AG04450 (cell line): Measurements from ENCODE around the gene CAMK4. TPM values are rescaled to one million over a fixed set of nuclear protein-coding genes. Genes with fewer than 3 reads are reported as not detected.

Experiments used
- CTCF ChIA-PET: fragments of 300-600, 350-600 bp; formaldehyde crosslinking; extraction: SDS; loops from one replicate; lab custom pipeline; 2022; ENCODE audit warnings: antibody characterized with exemption, inconsistent platforms; lab: Charles Lee
- POLR2A ChIA-PET: fragments of 350-600 bp; formaldehyde crosslinking; extraction: SDS; loops from one replicate; lab custom pipeline; 2021; ENCODE audit warnings: antibody characterized with exemption, inconsistent platforms; lab: Yijun Ruan, JAX
- DNase-seq: peaks from one replicate; pipeline ENCODE4 v3.0.0-alpha.2; 2011; ENCODE audit warnings: low read depth, low spot score
- H3K27ac ChIP-seq: one replicate; pipeline ENCODE4 v1.5.1; 2012; ENCODE audit warnings: low read depth, low read length, control low read depth
- H3K27me3 ChIP-seq: one replicate; pipeline ENCODE4 v1.6.0; 2012; ENCODE audit warnings: low read length; ENCODE audit not compliant: control insufficient read depth, insufficient read depth
- H3K4me3 ChIP-seq: 2 replicates; pipeline ENCODE4 v1.5.1; 2011; ENCODE audit warnings: mild to moderate bottlenecking, low read depth, low read length, control low read depth
- H3K9me3 ChIP-seq: 2 replicates; pipeline ENCODE4 v1.5.1; 2012; ENCODE audit warnings: low read length; ENCODE audit not compliant: control insufficient read depth, insufficient read depth
- CTCF ChIP-seq: IDR thresholded peaks from 2 replicates; pipeline ENCODE4 v1.5.1; 2011; ENCODE audit warnings: low read depth, low read length, control low read depth, inconsistent platforms
- polyA plus RNA-seq: library from polyadenylated mRNA; depleted of rRNA; stranded (reverse); fragments of >200 nt; gene quantifications from 2 replicates; pipeline ENCODE4 v1.2.3, GENCODE V29; 2011

Gene CAMK4
- polyA plus RNA-seq, 1 experiment: 3.2 TPM

- ChIA-PET CTCF (no interaction called here), POLR2A (no interaction called here)
- no peak overlapping the region for H3K27ac ChIP-seq
These were observed 150.2 kb downstream of the CAMK4 start for GRCh38 chr5:111374380-111374779.

DNA sequence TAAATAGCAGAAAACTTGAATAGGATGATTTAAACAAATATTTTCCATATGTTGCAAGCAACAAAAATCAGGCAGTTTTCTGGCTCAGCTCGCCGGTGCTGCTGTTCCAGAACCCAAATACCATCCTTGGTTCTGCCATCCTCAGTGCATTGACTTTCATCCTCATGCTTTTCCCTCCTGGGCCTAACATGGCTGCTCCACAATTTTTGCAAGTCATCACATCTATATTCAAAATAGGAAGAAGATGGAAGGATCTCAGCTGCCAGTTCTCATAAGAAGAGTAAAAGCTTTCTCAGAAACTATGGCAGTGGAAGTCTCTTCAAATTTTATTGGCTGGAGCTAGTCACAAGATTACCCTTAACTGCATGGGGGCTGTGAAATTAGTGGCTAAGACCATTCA lies 151.5 kb downstream of the CAMK4 start:
- ChIA-PET POLR2A (no interaction called here), CTCF (no interaction called here)
- no peak overlapping the region for H3K27ac ChIP-seq
- no peaks in the 10 kb centered on the region for H3K9me3 ChIP-seq
- no peak for DNase-seq
- TF ChIP-seq CTCF: no peak
- H3K4me3 ChIP-seq: no peak overlapping the region
- no peaks in the 10 kb centered on the region for H3K27me3 ChIP-seq

More at GRCh38 chr5:111374380-111374779, 150.2 kb downstream of the CAMK4 start:
- no peaks in the 10 kb centered on the region for H3K9me3 ChIP-seq
- no peaks in the 10 kb centered on the region for H3K27me3 ChIP-seq
- no peak for TF ChIP-seq CTCF
- H3K4me3 ChIP-seq: no peak overlapping the region
- DNase-seq: no peak

DNA sequence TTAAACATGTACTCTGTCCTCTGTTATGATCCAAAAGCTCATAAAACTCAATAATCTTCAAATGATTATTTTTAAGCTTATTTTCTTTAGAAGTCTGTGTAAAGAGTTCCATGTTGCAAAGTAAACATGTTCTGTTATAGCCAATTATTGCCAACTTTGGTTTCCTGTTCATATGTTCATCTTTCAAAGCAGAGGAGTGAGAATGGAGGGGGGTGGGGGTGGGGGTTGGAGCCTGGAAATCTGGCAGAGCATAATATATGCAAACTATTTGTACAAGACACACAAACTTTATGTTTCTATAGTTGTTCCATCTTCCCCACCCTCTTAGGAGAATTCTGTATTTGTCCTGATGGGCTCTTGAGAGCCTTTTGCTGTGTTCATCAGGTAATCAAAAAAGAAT lies 153.1 kb downstream of the CAMK4 start:
- no peak for DNase-seq
- Histone ChIP-seq H3K27me3 (no peaks in the 10 kb centered on the region), H3K27ac (no peak overlapping the region), H3K4me3 (no peak overlapping the region), H3K9me3 (no peaks in the 10 kb centered on the region)
- no peak for TF ChIP-seq CTCF
- CTCF ChIA-PET: no interaction called here
- POLR2A ChIA-PET: interaction anchor here (0.6 kb wide), 1 partner anchor 182 kb away, joined by 3 read pairs; no protein-coding TSS in a partner anchor

DNA sequence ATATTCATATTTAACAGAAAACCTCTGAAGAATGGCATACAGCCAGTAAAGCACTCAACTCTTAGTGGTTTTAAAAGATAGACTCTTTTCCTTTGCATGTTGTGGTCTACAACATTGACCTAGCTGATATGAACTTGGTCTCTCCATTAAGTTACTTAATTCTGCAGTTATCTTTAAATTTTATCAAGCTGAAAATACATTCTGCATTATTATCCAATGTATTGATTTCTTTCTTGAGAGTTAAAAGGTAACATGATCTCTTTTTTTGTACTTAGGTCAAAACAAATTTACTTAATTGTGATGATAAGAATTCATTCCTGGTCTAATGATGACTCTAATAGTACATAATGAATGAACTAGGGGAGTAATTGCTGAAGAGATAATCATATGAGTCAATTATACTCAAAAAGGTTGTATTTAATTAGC lies 155.2 kb downstream of the CAMK4 start:
- H3K27ac ChIP-seq: no peak overlapping the region
- no peak for TF ChIP-seq CTCF
- H3K4me3 ChIP-seq: no peak overlapping the region
- H3K9me3 ChIP-seq: no peaks in the 10 kb centered on the region
- ChIA-PET POLR2A (no interaction called here), CTCF (no interaction called here)
- DNase-seq: no peak
- H3K27me3 ChIP-seq: no peaks in the 10 kb centered on the region

DNA sequence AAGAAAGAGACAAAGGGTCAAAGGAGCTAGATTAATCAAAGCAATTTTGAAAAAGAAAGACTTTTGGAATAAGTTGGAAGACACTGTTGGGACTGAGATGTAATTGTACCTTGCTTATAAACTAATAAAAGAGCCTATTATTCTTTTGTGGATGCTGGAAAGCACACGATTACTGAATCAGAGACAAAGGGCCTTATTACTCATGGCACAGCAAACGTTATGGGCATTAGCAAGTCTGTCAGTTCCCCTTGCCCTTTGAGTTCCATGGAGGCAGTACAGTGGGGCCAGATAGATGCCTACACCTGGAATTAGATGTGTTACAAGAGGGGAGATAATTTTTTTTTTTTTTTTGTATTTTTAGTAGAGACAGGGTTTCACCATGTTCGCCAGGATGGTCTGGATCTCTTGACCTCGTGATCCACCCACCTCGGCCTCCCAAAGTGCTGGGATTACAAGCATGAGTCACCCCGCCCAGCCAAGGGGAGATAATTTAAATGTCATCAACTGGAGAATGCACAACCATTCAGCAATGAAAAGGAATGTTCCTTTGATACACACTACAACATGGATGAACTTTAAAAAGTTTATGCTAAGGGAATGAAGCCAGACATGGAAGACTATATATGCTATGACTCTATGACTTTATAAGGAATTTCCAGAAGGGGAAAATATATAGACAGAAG lies 159.2 kb downstream of the CAMK4 start:
- no peaks in the 10 kb centered on the region for H3K27me3 ChIP-seq
- ChIA-PET POLR2A (no interaction called here), CTCF (no interaction called here)
- DNase-seq: no peak
- H3K9me3 ChIP-seq: no peaks in the 10 kb centered on the region
- H3K4me3 ChIP-seq: no peak overlapping the region
- no peak overlapping the region for H3K27ac ChIP-seq
- no peak for TF ChIP-seq CTCF
